Measurements from ENCODE around the gene NIPAL4.

The NIPAL4 gene

GRCh38 chr5:157445745-157446411 lies 14.1 kb upstream of the NIPAL4 start:
- no peak for DNase-seq (ENCODE audit: extremely low read depth, low read depth)
- no peak for TF ChIP-seq CTCF (IDR thresholded peaks at IDR 0.05; ENCODE audit: low read depth, low read length)

- no peak for TF ChIP-seq CTCF (IDR thresholded peaks at IDR 0.05; ENCODE audit: low read depth, low read length)
- no peak for DNase-seq (ENCODE audit: extremely low read depth, low read depth)
Measured at GRCh38 chr5:157446412-157446935, 13.5 kb upstream of the NIPAL4 start.

- DNase-seq (ENCODE audit: extremely low read depth, low read depth) = no peak
- no peak for TF ChIP-seq CTCF (IDR thresholded peaks at IDR 0.05; ENCODE audit: low read depth, low read length)
Measured at GRCh38 chr5:157447201-157447637, 12.8 kb upstream of the NIPAL4 start.

GRCh38 chr5:157449011-157449723 lies 10.8 kb upstream of the NIPAL4 start:
- DNase-seq (ENCODE audit: extremely low read depth, low read depth) = no peak
- TF ChIP-seq CTCF (IDR thresholded peaks at IDR 0.05; ENCODE audit: low read depth, low read length) = no peak

GRCh38 chr5:157450024-157450423 lies 10.0 kb upstream of the NIPAL4 start:
- TF ChIP-seq CTCF (IDR thresholded peaks at IDR 0.05; ENCODE audit: low read depth, low read length) = no peak
- no peak for DNase-seq (ENCODE audit: extremely low read depth, low read depth)

- DNase-seq (ENCODE audit: extremely low read depth, low read depth) = no peak
- no peak for TF ChIP-seq CTCF (IDR thresholded peaks at IDR 0.05; ENCODE audit: low read depth, low read length)
Measured at GRCh38 chr5:157451806-157452205, 8.2 kb upstream of the NIPAL4 start.

GRCh38 chr5:157454273-157454672 lies 5.7 kb upstream of the NIPAL4 start:
- no peak for TF ChIP-seq CTCF (IDR thresholded peaks at IDR 0.05; ENCODE audit: low read depth, low read length)
- no peak for DNase-seq (ENCODE audit: extremely low read depth, low read depth)
